Measurements from ENCODE around the gene GPR84.

GPR84 gene

DNA sequence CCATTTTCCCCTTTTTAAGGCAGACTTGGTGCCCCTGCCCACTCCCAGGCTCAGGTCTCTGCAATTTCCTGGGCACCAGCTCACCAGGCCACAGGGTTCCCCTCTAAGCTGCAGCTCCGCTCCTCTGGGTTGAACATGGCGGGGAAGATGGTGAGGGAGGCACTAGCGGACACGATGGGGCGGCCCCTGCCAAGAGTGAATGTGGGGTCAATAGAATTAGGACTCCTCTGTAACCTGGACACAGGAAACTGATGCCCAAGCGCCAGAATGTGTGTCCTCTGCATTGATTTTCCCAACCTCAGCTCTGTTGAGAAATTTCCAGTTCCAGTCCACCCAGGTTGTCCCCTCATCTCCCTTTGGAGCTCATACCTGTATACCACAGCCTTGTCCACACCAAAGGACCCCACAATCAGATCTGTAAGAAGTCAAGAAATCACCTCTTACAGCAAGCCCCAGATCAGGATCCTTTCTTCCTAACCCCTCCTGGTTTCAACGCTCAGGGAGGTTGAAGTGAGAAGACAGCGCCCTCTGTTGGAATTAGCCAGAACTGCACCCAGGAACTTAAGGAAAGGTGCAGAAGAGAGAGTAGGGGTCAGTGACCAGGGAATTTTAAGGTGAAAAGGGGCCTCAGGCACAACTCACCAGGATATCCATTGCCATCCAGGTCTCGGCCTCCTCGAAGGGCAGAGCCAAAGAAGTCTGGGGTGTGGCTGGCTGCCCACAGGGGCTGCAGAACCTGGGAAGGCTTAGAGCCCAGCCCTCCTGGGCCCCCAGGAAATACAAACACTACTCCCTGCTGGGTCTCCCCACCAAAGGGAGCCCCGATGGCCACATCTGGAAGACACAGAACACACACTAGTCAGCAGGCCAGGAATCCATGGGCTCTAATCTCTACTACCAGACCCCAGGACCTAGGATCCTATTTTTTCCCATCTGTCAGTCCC lies 40.0 kb upstream of the GPR84 start:
- Histone ChIP-seq H3K4me3 (ENCODE audit: low read length) (no peak overlapping the region), H3K36me3 (ENCODE audit: control insufficient read depth, low read length) (no peaks in the 10 kb centered on the region), H3K9me3 (ENCODE audit: control insufficient read depth, insufficient read depth, low read length) (no peaks in the 10 kb centered on the region), H3K4me2 (ENCODE audit: low read length) (no peak overlapping the region), H4K20me1 (ENCODE audit: control insufficient read depth, insufficient read depth, low read depth, low read length) (no peaks in the 10 kb centered on the region), H3K9me2 (replicated peaks; ENCODE audit: control insufficient read depth, low read length) (no peaks in the 10 kb centered on the region), H3K27me3 (ENCODE audit: control insufficient read depth, low read length) (peaks cover 17% of the 10 kb centered on the region), H3F3A (ENCODE audit: control insufficient read depth, insufficient read depth) (no peaks in the 10 kb centered on the region), H3K4me1 (ENCODE audit: control insufficient read depth, low read length) (no peaks in the 10 kb centered on the region), H3K27ac (ENCODE audit: low read depth, low read length) (no peak overlapping the region), H3K79me2 (ENCODE audit: control insufficient read depth, low read length) (no peaks in the 10 kb centered on the region)
- TF ChIP-seq, protein P1, sequence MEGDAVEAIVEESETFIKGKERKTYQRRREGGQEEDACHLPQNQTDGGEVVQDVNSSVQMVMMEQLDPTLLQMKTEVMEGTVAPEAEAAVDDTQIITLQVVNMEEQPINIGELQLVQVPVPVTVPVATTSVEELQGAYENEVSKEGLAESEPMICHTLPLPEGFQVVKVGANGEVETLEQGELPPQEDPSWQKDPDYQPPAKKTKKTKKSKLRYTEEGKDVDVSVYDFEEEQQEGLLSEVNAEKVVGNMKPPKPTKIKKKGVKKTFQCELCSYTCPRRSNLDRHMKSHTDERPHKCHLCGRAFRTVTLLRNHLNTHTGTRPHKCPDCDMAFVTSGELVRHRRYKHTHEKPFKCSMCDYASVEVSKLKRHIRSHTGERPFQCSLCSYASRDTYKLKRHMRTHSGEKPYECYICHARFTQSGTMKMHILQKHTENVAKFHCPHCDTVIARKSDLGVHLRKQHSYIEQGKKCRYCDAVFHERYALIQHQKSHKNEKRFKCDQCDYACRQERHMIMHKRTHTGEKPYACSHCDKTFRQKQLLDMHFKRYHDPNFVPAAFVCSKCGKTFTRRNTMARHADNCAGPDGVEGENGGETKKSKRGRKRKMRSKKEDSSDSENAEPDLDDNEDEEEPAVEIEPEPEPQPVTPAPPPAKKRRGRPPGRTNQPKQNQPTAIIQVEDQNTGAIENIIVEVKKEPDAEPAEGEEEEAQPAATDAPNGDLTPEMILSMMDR (IDR thresholded peaks at IDR 0.05; ENCODE audit: low read depth, low read length, poor library complexity, severe bottlenecking) = peak; percentile 99
- TF ChIP-seq EZH2phosphoT487 (IDR thresholded peaks at IDR 0.05; ENCODE audit: borderline replicate concordance, low read length) = no peak

DNA sequence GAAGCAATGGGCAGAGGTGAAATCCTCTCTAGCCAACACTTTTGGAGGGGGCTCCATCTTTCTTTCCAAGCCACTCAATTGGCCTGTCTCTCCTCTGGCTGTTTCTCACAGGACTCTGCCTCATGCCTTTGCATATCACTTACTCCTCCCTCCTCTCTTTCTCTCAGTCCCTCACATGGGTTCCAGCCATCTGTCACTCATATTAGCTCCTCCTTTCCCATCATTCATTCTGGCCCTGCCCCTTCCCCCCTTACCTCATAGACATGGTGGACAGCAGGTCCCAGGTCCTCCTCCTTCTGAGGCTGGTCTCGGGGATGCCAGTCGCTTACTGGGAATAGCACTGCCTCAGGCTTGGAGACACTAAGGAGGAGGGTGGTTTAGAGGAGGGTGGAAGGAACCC lies 36.8 kb upstream of the GPR84 start:
- TF ChIP-seq EZH2phosphoT487 (IDR thresholded peaks at IDR 0.05; ENCODE audit: borderline replicate concordance, low read length) = no peak
- TF ChIP-seq, protein P1 (IDR thresholded peaks at IDR 0.05; ENCODE audit: low read depth, low read length, poor library complexity, severe bottlenecking) = no peak

DNA sequence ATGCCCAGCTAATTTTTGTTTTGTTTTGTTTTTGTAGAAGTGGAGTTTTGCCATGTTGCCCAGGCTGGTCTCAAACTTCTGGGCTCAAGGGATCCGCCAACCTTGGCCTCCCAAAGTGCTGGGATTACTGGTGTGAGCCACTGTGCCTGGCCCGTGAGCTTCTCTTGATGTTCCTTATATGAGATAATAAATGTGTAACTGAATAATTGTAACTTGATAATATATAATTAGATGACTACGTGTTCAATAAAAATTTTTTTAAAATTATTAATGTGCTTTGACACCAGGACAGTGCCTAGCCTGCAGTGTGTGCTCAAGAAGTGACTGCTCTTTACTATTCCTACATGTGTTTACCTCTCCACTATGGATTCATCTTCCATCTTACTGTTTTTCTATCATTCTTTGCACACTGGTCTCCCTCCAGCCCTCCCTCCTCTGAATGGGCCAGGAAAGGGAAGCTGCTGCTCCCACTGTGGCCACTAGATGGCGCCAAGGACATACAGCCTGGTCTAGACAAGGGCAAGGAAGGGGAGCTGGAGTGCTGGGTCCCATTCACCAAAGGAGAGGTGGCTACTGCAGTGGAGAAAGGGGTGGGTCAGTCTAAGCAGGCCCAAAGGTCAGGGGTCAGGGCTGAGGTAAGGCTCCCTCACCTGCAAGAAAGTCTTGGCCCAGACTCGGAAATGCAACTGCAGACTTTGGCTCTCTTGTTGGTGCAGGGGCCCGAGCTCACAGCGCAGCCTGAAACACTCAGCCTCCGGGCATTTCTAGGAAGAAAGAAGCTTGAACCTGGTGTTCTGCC lies 34.9 kb upstream of the GPR84 start:
- Histone ChIP-seq H3K9me3 (ENCODE audit: control insufficient read depth, insufficient read depth, low read length) (no peaks in the 10 kb centered on the region), H3F3A (ENCODE audit: control insufficient read depth, insufficient read depth) (no peaks in the 10 kb centered on the region), H3K36me3 (ENCODE audit: control insufficient read depth, low read length) (no peaks in the 10 kb centered on the region), H4K20me1 (ENCODE audit: control insufficient read depth, insufficient read depth, low read depth, low read length) (no peaks in the 10 kb centered on the region), H3K27me3 (ENCODE audit: control insufficient read depth, low read length) (peaks cover 4% of the 10 kb centered on the region), H3K4me2 (ENCODE audit: low read length) (no peak overlapping the region), H3K9me2 (replicated peaks; ENCODE audit: control insufficient read depth, low read length) (no peaks in the 10 kb centered on the region), H3K4me3 (ENCODE audit: low read length) (no peak overlapping the region), H3K79me2 (ENCODE audit: control insufficient read depth, low read length) (no peaks in the 10 kb centered on the region), H3K4me1 (ENCODE audit: control insufficient read depth, low read length) (no peaks in the 10 kb centered on the region), H3K27ac (ENCODE audit: low read depth, low read length) (no peak overlapping the region)
- no peak for TF ChIP-seq EZH2phosphoT487 (IDR thresholded peaks at IDR 0.05; ENCODE audit: borderline replicate concordance, low read length)
- TF ChIP-seq, protein P1 (IDR thresholded peaks at IDR 0.05; ENCODE audit: low read depth, low read length, poor library complexity, severe bottlenecking) = peak; percentile 98

More for the DNA sequence above, 36.8 kb upstream of the GPR84 start:
- H3K9me2 ChIP-seq (replicated peaks; ENCODE audit: control insufficient read depth, low read length) = no peaks in the 10 kb centered on the region
- no peaks in the 10 kb centered on the region for H3K79me2 ChIP-seq (ENCODE audit: control insufficient read depth, low read length)
- no peaks in the 10 kb centered on the region for H3K36me3 ChIP-seq (ENCODE audit: control insufficient read depth, low read length)
- H3K9me3 ChIP-seq (ENCODE audit: control insufficient read depth, insufficient read depth, low read length) = no peaks in the 10 kb centered on the region
- H3K4me1 ChIP-seq (ENCODE audit: control insufficient read depth, low read length) = no peaks in the 10 kb centered on the region
- no peak overlapping the region for H3K4me3 ChIP-seq (ENCODE audit: low read length)
- no peak overlapping the region for H3K4me2 ChIP-seq (ENCODE audit: low read length)
- no peaks in the 10 kb centered on the region for H3F3A ChIP-seq (ENCODE audit: control insufficient read depth, insufficient read depth)
- H4K20me1 ChIP-seq (ENCODE audit: control insufficient read depth, insufficient read depth, low read depth, low read length) = no peaks in the 10 kb centered on the region
- H3K27ac ChIP-seq (ENCODE audit: low read depth, low read length) = no peak overlapping the region
- peaks cover 7% of the 10 kb centered on the region for H3K27me3 ChIP-seq (ENCODE audit: control insufficient read depth, low read length)

Measured in DOHH2 (cell line).